ENCODE results near the gene ICE2.

GRCh38 chr15:60373327-60373726 is 105.6 kb downstream of the ICE2 start:
- TF ChIP-seq, protein P1, sequence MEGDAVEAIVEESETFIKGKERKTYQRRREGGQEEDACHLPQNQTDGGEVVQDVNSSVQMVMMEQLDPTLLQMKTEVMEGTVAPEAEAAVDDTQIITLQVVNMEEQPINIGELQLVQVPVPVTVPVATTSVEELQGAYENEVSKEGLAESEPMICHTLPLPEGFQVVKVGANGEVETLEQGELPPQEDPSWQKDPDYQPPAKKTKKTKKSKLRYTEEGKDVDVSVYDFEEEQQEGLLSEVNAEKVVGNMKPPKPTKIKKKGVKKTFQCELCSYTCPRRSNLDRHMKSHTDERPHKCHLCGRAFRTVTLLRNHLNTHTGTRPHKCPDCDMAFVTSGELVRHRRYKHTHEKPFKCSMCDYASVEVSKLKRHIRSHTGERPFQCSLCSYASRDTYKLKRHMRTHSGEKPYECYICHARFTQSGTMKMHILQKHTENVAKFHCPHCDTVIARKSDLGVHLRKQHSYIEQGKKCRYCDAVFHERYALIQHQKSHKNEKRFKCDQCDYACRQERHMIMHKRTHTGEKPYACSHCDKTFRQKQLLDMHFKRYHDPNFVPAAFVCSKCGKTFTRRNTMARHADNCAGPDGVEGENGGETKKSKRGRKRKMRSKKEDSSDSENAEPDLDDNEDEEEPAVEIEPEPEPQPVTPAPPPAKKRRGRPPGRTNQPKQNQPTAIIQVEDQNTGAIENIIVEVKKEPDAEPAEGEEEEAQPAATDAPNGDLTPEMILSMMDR (IDR thresholded peaks at IDR 0.05; ENCODE audit: low read length) = no peak
- TF ChIP-seq EZH2phosphoT487 (IDR thresholded peaks at IDR 0.05; ENCODE audit: low read length) = no peak
- no peak for TF ChIP-seq EZH2 (optimal IDR thresholded peaks at IDR 0.05; ENCODE audit: low read depth, low read length)
